ENCODE data around the gene KCNH8.

Gene KCNH8

GRCh38 chr3:19547665-19548464 lies 399.6 kb downstream of the KCNH8 start:
- FAIRE-seq (no peak), DNase-seq (ENCODE audit: insufficient read length, low spot score) (no peak)
- TF ChIP-seq POLR2A (IDR thresholded peaks at IDR 0.05; ENCODE audit: low read depth, low read length) = no peak

- FAIRE-seq (no peak), DNase-seq (ENCODE audit: insufficient read length, low spot score) (no peak)
- no peak for TF ChIP-seq POLR2A (IDR thresholded peaks at IDR 0.05; ENCODE audit: low read depth, low read length)
These were observed 411.6 kb downstream of the KCNH8 start for GRCh38 chr3:19559724-19560442.

- DNase-seq (ENCODE audit: insufficient read length, low spot score) = no peak
- TF ChIP-seq POLR2A (IDR thresholded peaks at IDR 0.05; ENCODE audit: low read depth, low read length) = no peak
- FAIRE-seq = no peak
These were observed 425.3 kb downstream of the KCNH8 start for GRCh38 chr3:19573644-19574043.

- FAIRE-seq (no peak), DNase-seq (ENCODE audit: insufficient read length, low spot score) (no peak)
- TF ChIP-seq POLR2A (IDR thresholded peaks at IDR 0.05; ENCODE audit: low read depth, low read length) = no peak
These were observed 426.0 kb downstream of the KCNH8 start for GRCh38 chr3:19574268-19574667.

- no peak for FAIRE-seq
- TF ChIP-seq POLR2A (IDR thresholded peaks at IDR 0.05; ENCODE audit: low read depth, low read length) = no peak
These were observed 428.0 kb downstream of the KCNH8 start for GRCh38 chr3:19576343-19576742.

More at GRCh38 chr3:19576343-19576742, 428.0 kb downstream of the KCNH8 start:
- no peak for DNase-seq (ENCODE audit: insufficient read length, low spot score)

All from H54 (cell line).